Adrenal gland (tissue), 12 donors: Measurements from ENCODE around the gene ZFHX3. TPM values are rescaled to one million over a fixed set of nuclear protein-coding genes. Genes with fewer than 3 reads are reported as not detected.

ENCODE experiments used
- DNase-seq, 7 donors: peaks; one replicate each; pipeline ENCODE4 v3.0.0-alpha.2; 2019 to 2020
- H3K27ac ChIP-seq, 5 donors: fragments of 200-600 bp; sonication (generic) in 4 of 5; 1 replicate in 3 of 5; 2 replicates in 2 of 5; pipeline versions ENCODE4 v1.5.1 to v1.8.0; 2016 to 2020; ENCODE audit warnings: mild to moderate bottlenecking in 1 of 5
- H3K27me3 ChIP-seq: fragments of 200-600 bp; 2 replicates; pipeline ENCODE4 v1.8.0; 2021
- H3K36me3 ChIP-seq, 2 donors: fragments of 200-600 bp; replicated peaks in 1 of 2; 1 replicate in 1 of 2; 2 replicates in 1 of 2; pipeline versions ENCODE4 v1.5.1 to v1.8.0; 2018 to 2022
- H3K4me1 ChIP-seq, 2 donors: fragments of 200-600 bp; replicated peaks in 1 of 2; 1 replicate in 1 of 2; 2 replicates in 1 of 2; pipeline versions ENCODE4 v1.5.1 to v1.8.0; 2018 to 2021
- H3K4me3 ChIP-seq, 4 donors: fragments of 200-600 bp; sonication (generic) in 3 of 4; one replicate each; pipeline ENCODE4 v1.5.1; 2016 to 2018
- H3K9me3 ChIP-seq, 3 donors: fragments of 200-600 bp; sonication (generic) in 1 of 3; replicated peaks in 1 of 3; 1 replicate in 2 of 3; 2 replicates in 1 of 3; pipeline versions ENCODE4 v1.5.1 to v1.8.0; 2016 to 2021
- POLR2A ChIP-seq, 2 donors: fragments of 450-650 bp; IDR thresholded peaks; one replicate each; pipeline ENCODE4 v1.6.1; 2017; ENCODE audit warnings: antibody characterized with exemption in 2 of 2, mild to moderate bottlenecking in 2 of 2, moderate library complexity in 1 of 2
- WGBS, 4 donors: extraction: QIAGEN DNeasy Blood & Tissue Kit in 2 of 4; methylation state at CpG; one replicate each; pipeline versions ENCODE4 v1.1.5 to v1.1.7; 2013 to 2017; 5-methylcytosine and 5-hydroxymethylcytosine counted together
- intact Hi-C, 2 donors: fragments of 100-400 bp; cut with DNase I; formaldehyde crosslinking; loops; one replicate each; pipeline versions ENCODE4 v1.14.1 to v1.15.0; 2022 to 2023
- polyA plus RNA-seq, 3 donors: library from polyadenylated mRNA; stranded (reverse); fragments of 200-250 nt in 2 of 3; fragments of 350-450 nt in 1 of 3; fragmentation: Illumina TruSeq in 1 of 3; extraction: RNeasy Lipid Tissue Mini Kit (QIAGEN cat#74804) in 1 of 3; gene quantifications; one replicate each; pipeline ENCODE4 v1.2.3, GENCODE V29; 2013 to 2014
- total RNA-seq, 9 donors: library from RNA; depleted of rRNA in 4 of 9; stranded (reverse); fragments of >200 nt in 4 of 9; fragments of 120-200 nt in 1 of 9; fragmentation: NEBNext Ultra II Directional in 1 of 9; extraction: Animal tissue kit (Norgen Biotek cat#: 25700) in 1 of 9; gene quantifications; one replicate each; pipeline versions ENCODE4 v1.1.0 to v1.2.4, GENCODE V29; 2013 to 2023
- TF ChIP-seq, protein P1 (sequence below), 6 experiments: fragments of 450-650 bp in 4 of 6; fragments of 200-600 bp in 2 of 6; sonication (generic) in 1 of 6; IDR thresholded peaks; 1 replicate in 5 of 6; 2 replicates in 1 of 6; pipeline versions ENCODE4 v1.5.1 to v1.8.0; 2016 to 2021; ENCODE audit warnings: antibody characterized with exemption in 6 of 6, mild to moderate bottlenecking in 2 of 6, moderate library complexity in 1 of 6
- donor health status: healthy with polysubstance abuse.
- donor health status: Bipolar disorder and iron deficiency.
- donor health status: DM: yes; HTN: yes; CAD: no.
- donor health status: DM: no; HTN: no; CAD: no.
- donor health status: DM: no; HTN: no; CAD: no.
- donor health status: DM: yes; HTN: yes; CAD: no.

Gene ZFHX3
- total and polyA plus RNA-seq, 12 donors, result 2.4 to 31.6 (median 19.3) TPM

GRCh38 chr16:72972878-72973571 lies 74.9 kb downstream of the ZFHX3 start:
- Histone ChIP-seq H3K27me3 (no peaks in the 10 kb centered on the region), H3K9me3 (no peaks in the 10 kb centered on the region), H3K4me1 (peaks cover 0 to 40% of the 10 kb centered on the region in 2 donors), H3K36me3 (no peaks in the 10 kb centered on the region), H3K27ac (no peak overlapping the region), H3K4me3 (no peak overlapping the region)
- intact Hi-C loops, result no loop called here
- DNase-seq, result no peak
- TF ChIP-seq POLR2A (IDR thresholded peaks at IDR 0.05), result no peak
- TF ChIP-seq, protein P1, sequence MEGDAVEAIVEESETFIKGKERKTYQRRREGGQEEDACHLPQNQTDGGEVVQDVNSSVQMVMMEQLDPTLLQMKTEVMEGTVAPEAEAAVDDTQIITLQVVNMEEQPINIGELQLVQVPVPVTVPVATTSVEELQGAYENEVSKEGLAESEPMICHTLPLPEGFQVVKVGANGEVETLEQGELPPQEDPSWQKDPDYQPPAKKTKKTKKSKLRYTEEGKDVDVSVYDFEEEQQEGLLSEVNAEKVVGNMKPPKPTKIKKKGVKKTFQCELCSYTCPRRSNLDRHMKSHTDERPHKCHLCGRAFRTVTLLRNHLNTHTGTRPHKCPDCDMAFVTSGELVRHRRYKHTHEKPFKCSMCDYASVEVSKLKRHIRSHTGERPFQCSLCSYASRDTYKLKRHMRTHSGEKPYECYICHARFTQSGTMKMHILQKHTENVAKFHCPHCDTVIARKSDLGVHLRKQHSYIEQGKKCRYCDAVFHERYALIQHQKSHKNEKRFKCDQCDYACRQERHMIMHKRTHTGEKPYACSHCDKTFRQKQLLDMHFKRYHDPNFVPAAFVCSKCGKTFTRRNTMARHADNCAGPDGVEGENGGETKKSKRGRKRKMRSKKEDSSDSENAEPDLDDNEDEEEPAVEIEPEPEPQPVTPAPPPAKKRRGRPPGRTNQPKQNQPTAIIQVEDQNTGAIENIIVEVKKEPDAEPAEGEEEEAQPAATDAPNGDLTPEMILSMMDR (IDR thresholded peaks at IDR 0.05), result no peak
- 96 to 99% (median 97%) methylated on average over 7 of the region's 7 CpGs for WGBS, 4 donors

GRCh38 chr16:72971370-72971769 lies 76.6 kb downstream of the ZFHX3 start:
- no peak for TF ChIP-seq POLR2A (IDR thresholded peaks at IDR 0.05)
- TF ChIP-seq, protein P1 (IDR thresholded peaks at IDR 0.05), result no peak
- H3K4me1 ChIP-seq, result peaks cover 0 to 35% of the 10 kb centered on the region in 2 donors
- 80 to 92% (median 87%) methylated on average over 5 of the region's 5 CpGs for WGBS, 4 donors
- no peak overlapping the region for H3K27ac ChIP-seq
- intact Hi-C loops, result no loop called here
- H3K9me3 ChIP-seq, result no peaks in the 10 kb centered on the region
- H3K36me3 ChIP-seq, result no peaks in the 10 kb centered on the region
- no peak for DNase-seq
- no peaks in the 10 kb centered on the region for H3K27me3 ChIP-seq
- no peak overlapping the region for H3K4me3 ChIP-seq

DNA sequence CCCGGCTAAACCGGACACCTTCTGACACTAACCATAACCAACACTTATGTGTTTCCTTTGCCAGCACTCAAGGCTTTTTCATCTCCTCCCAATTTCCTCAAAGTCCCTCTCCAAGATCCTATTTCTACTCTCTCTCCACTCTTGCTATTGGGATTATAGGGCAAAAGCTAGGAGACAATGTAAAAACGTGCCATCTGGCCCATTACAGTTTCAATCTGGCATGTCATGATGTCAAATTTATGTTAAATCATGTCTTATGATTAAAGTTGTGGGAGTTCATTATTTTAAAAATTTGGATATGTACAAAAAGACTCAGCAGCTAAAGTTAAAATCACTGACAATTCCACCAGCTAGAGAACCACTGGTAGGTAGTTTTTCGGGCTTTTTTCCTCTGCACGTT lies 77.3 kb downstream of the ZFHX3 start:
- no peak overlapping the region for H3K27ac ChIP-seq
- H3K4me3 ChIP-seq, result no peak overlapping the region
- 93 to 97% (median 94%) methylated on average over 5 of the region's 5 CpGs for WGBS, 4 donors
- TF ChIP-seq, protein P1 (IDR thresholded peaks at IDR 0.05), result no peak
- DNase-seq, result no peak
- no peaks in the 10 kb centered on the region for H3K36me3 ChIP-seq
- no peaks in the 10 kb centered on the region for H3K27me3 ChIP-seq
- no peaks in the 10 kb centered on the region for H3K9me3 ChIP-seq
- H3K4me1 ChIP-seq, result peaks cover 0 to 27% of the 10 kb centered on the region in 2 donors
- intact Hi-C loops, result no loop called here

GRCh38 chr16:72969812-72970211 lies 78.1 kb downstream of the ZFHX3 start:
- Histone ChIP-seq H3K4me3 (no peak overlapping the region), H3K4me1 (peaks cover 0 to 23% of the 10 kb centered on the region in 2 donors), H3K9me3 (no peaks in the 10 kb centered on the region), H3K36me3 (no peaks in the 10 kb centered on the region), H3K27ac (no peak overlapping the region), H3K27me3 (no peaks in the 10 kb centered on the region)
- no peak for DNase-seq
- WGBS, 4 donors, result 84 to 90% (median 87%) methylated on average over 8 to 9 of the region's 9 CpGs
- no peak for TF ChIP-seq POLR2A (IDR thresholded peaks at IDR 0.05)
- TF ChIP-seq, protein P1 (IDR thresholded peaks at IDR 0.05), result no peak
- intact Hi-C loops, result no loop called here
